H1 (cell line): ENCODE data around the gene CXCR1. TPM values are rescaled to one million over a fixed set of nuclear protein-coding genes. Genes with fewer than 3 reads are reported as not detected.

ENCODE experiments used
- CTCF ChIA-PET: fragments of 300-600 bp; sonication (Branson Sonifier 250); formaldehyde crosslinking; loops from one replicate; lab custom pipeline; 2021; ENCODE audit not compliant: partially characterized antibody; lab: Charles Lee
- POLR2A ChIA-PET: fragments of 300-600 bp; sonication (Branson Sonifier 250); formaldehyde crosslinking; loops from one replicate; lab custom pipeline; 2021; ENCODE audit warnings: inconsistent platforms; ENCODE audit not compliant: partially characterized antibody; lab: Charles Lee
- DNase-seq, 2 experiments: peaks; one replicate each; pipeline versions ENCODE4 v3.0.0 to v3.0.0-alpha.2; 2010 to 2022; ENCODE audit warnings: low spot score in 2 of 2, low read depth in 1 of 2, mixed read lengths in 1 of 2
- FAIRE-seq: peaks from 2 replicates; lab custom pipeline; 2011; peaks lifted over from hg19 to GRCh38; lab: Jason Lieb, UNC
- H2AFZ ChIP-seq: 2 replicates; pipeline ENCODE4 v1.8.1; 2012; ENCODE audit warnings: low read length, inconsistent platforms
- H2AK5ac ChIP-seq: 2 replicates; pipeline ENCODE4 v1.6.1; 2013; ENCODE audit warnings: low read depth, low read length
- H2BK120ac ChIP-seq: replicated peaks from 2 replicates; pipeline ENCODE3; 2013; ENCODE audit warnings: low read depth, low read length, inconsistent platforms
- H2BK12ac ChIP-seq: 2 replicates; pipeline ENCODE4 v1.6.1; 2013; ENCODE audit warnings: low read depth, low read length
- H2BK15ac ChIP-seq: 2 replicates; pipeline ENCODE4 v1.6.1; 2013; ENCODE audit warnings: low read length
- H2BK20ac ChIP-seq: 2 replicates; pipeline ENCODE4 v1.6.1; 2013; ENCODE audit warnings: low read length
- H2BK5ac ChIP-seq: 2 replicates; pipeline ENCODE4 v1.6.1; 2013; ENCODE audit warnings: low read depth, low read length
- H3K14ac ChIP-seq: 2 replicates; pipeline ENCODE4 v1.6.1; 2013; ENCODE audit warnings: inconsistent platforms; ENCODE audit not compliant: insufficient read length
- H3K18ac ChIP-seq: 2 replicates; pipeline ENCODE4 v1.6.1; 2013; ENCODE audit warnings: low read length; ENCODE audit errors: extremely low read depth
- H3K23ac ChIP-seq: 2 replicates; pipeline ENCODE4 v1.6.1; 2013; ENCODE audit warnings: inconsistent platforms; ENCODE audit not compliant: insufficient read length
- H3K23me2 ChIP-seq: 2 replicates; pipeline ENCODE4 v1.6.1; 2013; ENCODE audit warnings: low read depth, low read length
- H3K27ac ChIP-seq: 2 replicates; pipeline ENCODE4 v1.6.1; 2011; ENCODE audit warnings: low read depth, low read length, inconsistent platforms
- H3K27me3 ChIP-seq, 4 experiments: replicated peaks in 1 of 4; 1 replicate in 1 of 4; 2 replicates in 3 of 4; pipeline versions ENCODE4 v1.6.1 to v1.8.1; 2011 to 2013; ENCODE audit warnings: low read length in 3 of 4, mild to moderate bottlenecking in 3 of 4, inconsistent platforms in 2 of 4, mixed read lengths in 2 of 4, moderate library complexity in 1 of 4; ENCODE audit not compliant: control insufficient read depth in 3 of 4, insufficient read depth in 3 of 4; ENCODE audit errors: extremely low read depth in 1 of 4
- H3K36me3 ChIP-seq, 4 experiments: 2 replicates each; pipeline versions ENCODE4 v1.6.1 to v1.8.1; 2011 to 2013; ENCODE audit warnings: mild to moderate bottlenecking in 4 of 4, low read length in 3 of 4, moderate library complexity in 2 of 4, control low read depth in 1 of 4, inconsistent platforms in 1 of 4; ENCODE audit not compliant: insufficient read depth in 4 of 4, control insufficient read depth in 2 of 4
- H3K4ac ChIP-seq: replicated peaks from 2 replicates; pipeline ENCODE3; 2013; ENCODE audit warnings: low read length, low read depth, mixed read lengths, inconsistent platforms; ENCODE audit not compliant: insufficient read length
- H3K4me1 ChIP-seq, 4 experiments: replicated peaks in 1 of 4; 1 replicate in 1 of 4; 2 replicates in 3 of 4; pipeline versions ENCODE4 v1.6.1 to v1.8.1; 2011 to 2013; ENCODE audit warnings: low read length in 3 of 4, inconsistent platforms in 2 of 4, mixed read lengths in 1 of 4; ENCODE audit not compliant: insufficient read depth in 4 of 4, control insufficient read depth in 3 of 4
- H3K4me2 ChIP-seq, 2 experiments: 2 replicates each; pipeline versions ENCODE4 v1.6.1 to v1.8.1; 2011 to 2013; ENCODE audit warnings: low read depth in 2 of 2, low read length in 2 of 2, control low read depth in 1 of 2, inconsistent platforms in 1 of 2, mild to moderate bottlenecking in 1 of 2; ENCODE audit not compliant: insufficient read depth in 1 of 2
- H3K4me3 ChIP-seq, 4 experiments: fragments of 200-600, 300-600 bp in 1 of 4; sonication (generic), shearing (Covaris generic), sonication (Bioruptor Twin) in 1 of 4; 2 replicates each; pipeline versions ENCODE4 v1.5.1 to v1.8.1; 2011 to 2016; ENCODE audit warnings: low read length in 4 of 4, low read depth in 3 of 4, control low read depth in 2 of 4, inconsistent platforms in 2 of 4, mild to moderate bottlenecking in 2 of 4, mixed read lengths in 1 of 4, moderate library complexity in 1 of 4; ENCODE audit not compliant: insufficient read depth in 2 of 4; ENCODE audit errors: extremely low read depth in 1 of 4
- H3K56ac ChIP-seq: replicated peaks from 2 replicates; pipeline ENCODE3; 2013; ENCODE audit warnings: low read depth, mild to moderate bottlenecking, mixed read lengths, low read length, inconsistent platforms; ENCODE audit not compliant: insufficient read length
- H3K79me1 ChIP-seq: 2 replicates; pipeline ENCODE4 v1.6.1; 2013; ENCODE audit warnings: low read depth, low read length, control low read depth
- H3K79me2 ChIP-seq, 2 experiments: 2 replicates each; pipeline versions ENCODE4 v1.6.1 to v1.8.1; 2012 to 2013; ENCODE audit warnings: low read length in 2 of 2, mild to moderate bottlenecking in 2 of 2, inconsistent platforms in 1 of 2; ENCODE audit not compliant: insufficient read depth in 2 of 2, control insufficient read depth in 1 of 2
- H3K9ac ChIP-seq, 4 experiments: replicated peaks in 1 of 4; 1 replicate in 1 of 4; 2 replicates in 3 of 4; pipeline versions ENCODE4 v1.6.1 to v1.8.1; 2011 to 2013; ENCODE audit warnings: low read depth in 3 of 4, low read length in 3 of 4, control low read depth in 2 of 4, mild to moderate bottlenecking in 2 of 4, moderate library complexity in 2 of 4, inconsistent platforms in 1 of 4; ENCODE audit errors: extremely low read depth in 1 of 4
- H3K9me3 ChIP-seq, 2 experiments: 2 replicates each; pipeline versions ENCODE4 v1.6.1 to v1.8.1; 2012 to 2013; ENCODE audit warnings: mild to moderate bottlenecking in 2 of 2, moderate library complexity in 2 of 2, control low read depth in 1 of 2, inconsistent platforms in 1 of 2, low read depth in 1 of 2, low read length in 1 of 2, mixed read lengths in 1 of 2; ENCODE audit not compliant: insufficient read depth in 2 of 2
- H4K20me1 ChIP-seq, 2 experiments: replicated peaks in 1 of 2; 2 replicates each; pipeline versions ENCODE3 to v1.8.1; 2011 to 2013; ENCODE audit warnings: inconsistent platforms in 2 of 2, low read length in 2 of 2, mild to moderate bottlenecking in 1 of 2; ENCODE audit not compliant: insufficient read depth in 2 of 2, control insufficient read depth in 1 of 2
- H4K5ac ChIP-seq: 2 replicates; pipeline ENCODE4 v1.6.1; 2013; ENCODE audit warnings: low read length, low read depth, mixed read lengths, inconsistent platforms; ENCODE audit not compliant: insufficient read length
- H4K8ac ChIP-seq: 2 replicates; pipeline ENCODE4 v1.8.0; 2013; ENCODE audit warnings: mild to moderate bottlenecking, moderate library complexity, low read length, inconsistent platforms; ENCODE audit not compliant: insufficient read depth; ENCODE audit errors: extremely low read depth
- H4K91ac ChIP-seq: replicated peaks from 2 replicates; pipeline ENCODE3; 2013; ENCODE audit warnings: low read length, mixed read lengths, inconsistent platforms; ENCODE audit not compliant: insufficient read length
- CTCF ChIP-seq, 3 experiments: IDR thresholded peaks; 1 replicate in 2 of 3; 2 replicates in 1 of 3; pipeline versions ENCODE4 v1.5.1 to v1.6.1; 2011; ENCODE audit warnings: low read length in 3 of 3, mild to moderate bottlenecking in 3 of 3, inconsistent platforms in 2 of 3, low read depth in 1 of 3, moderate library complexity in 1 of 3; ENCODE audit not compliant: insufficient read depth in 1 of 3; ENCODE audit errors: control extremely low read depth in 1 of 3
- EGR1 ChIP-seq: IDR thresholded peaks from 2 replicates; pipeline ENCODE4 v1.6.1; 2011; ENCODE audit warnings: low read depth, low read length, borderline replicate concordance
- EP300 ChIP-seq, 2 experiments: IDR thresholded peaks; 1 replicate in 1 of 2; 2 replicates in 1 of 2; pipeline ENCODE4 v1.6.1; 2011 to 2012; ENCODE audit warnings: low read depth in 2 of 2, low read length in 2 of 2, mild to moderate bottlenecking in 2 of 2, borderline replicate concordance in 1 of 2, inconsistent platforms in 1 of 2, moderate library complexity in 1 of 2
- FOSL1 ChIP-seq: IDR thresholded peaks from 2 replicates; pipeline ENCODE4 v1.6.1; 2011; ENCODE audit warnings: mild to moderate bottlenecking, low read depth, low read length, moderate library complexity; ENCODE audit not compliant: insufficient read depth
- NRF1 ChIP-seq: IDR thresholded peaks from 2 replicates; pipeline ENCODE4 v1.6.1; 2011; ENCODE audit warnings: mild to moderate bottlenecking, low read depth, low read length, improper control_type of control experiment
- RAD21 ChIP-seq, 2 experiments: IDR thresholded peaks in 1 of 2; conservative IDR thresholded peaks in 1 of 2; 2 replicates each; pipeline ENCODE4 v1.6.1; 2011; ENCODE audit warnings: low read depth in 2 of 2, low read length in 2 of 2, improper control_type of control experiment in 1 of 2, inconsistent platforms in 1 of 2, mild to moderate bottlenecking in 1 of 2, moderate library complexity in 1 of 2
- SP4 ChIP-seq: IDR thresholded peaks from 2 replicates; pipeline ENCODE4 v1.6.1; 2012; ENCODE audit warnings: low read length, inconsistent platforms
- WGBS, 2 experiments: shearing (Covaris generic) in 1 of 2; methylation state at CpG; one replicate each; pipeline versions ENCODE4 v1.1.6 to v1.1.7; 2013 to 2015; ENCODE audit warnings: low lambda C conversion rate in 2 of 2, mixed read lengths in 2 of 2, inconsistent platforms in 1 of 2, low coverage in 1 of 2, missing lambda C conversion rate in 1 of 2; ENCODE audit not compliant: insufficient replicate concordance in 2 of 2, insufficient coverage in 1 of 2, insufficient read length in 1 of 2; ENCODE audit errors: extremely low coverage in 1 of 2, missing lambda C conversion rate in 1 of 2; 5-methylcytosine and 5-hydroxymethylcytosine counted together
- polyA plus RNA-seq, 7 experiments: library from polyadenylated mRNA; depleted of rRNA in 3 of 7; stranded (reverse) in 5 of 7; unstranded in 2 of 7; fragments of >200 nt in 5 of 7; fragments of 200-250 nt in 2 of 7; gene quantifications; 1 replicate in 5 of 7; 2 replicates in 1 of 7; 4 replicates in 1 of 7; pipeline versions ENCODE4 v1.2.1 to v1.2.3, GENCODE V29; 2011 to 2013; ENCODE audit warnings: missing spikeins in 2 of 7, mixed read lengths in 2 of 7
- total RNA-seq: library from RNA; stranded (reverse); fragmentation: NEBNext Ultra II Directional; extraction: Animal tissue kit (Norgen Biotek cat#: 25700); gene quantifications from 2 replicates; pipeline ENCODE4 v1.2.1, GENCODE V29; 2021

Gene CXCR1
- total and polyA plus RNA-seq, 2 of the 8 experiments (the other 6 are each of a cell fraction or from before 2014, with no cell fraction given), result not detected

GRCh38 chr2:218168635-218169462 is 2.1 kb upstream of the CXCR1 start:
- no peak overlapping the region for H3K4me3 ChIP-seq
- H4K8ac ChIP-seq, result no peak overlapping the region
- ChIA-PET POLR2A (interaction anchor here (0.8 kb wide), 1 partner anchor 90 kb away, joined by 3 read pairs; no protein-coding TSS in a partner anchor), CTCF (interaction anchor here (0.6 to 2.8 kb wide), 18 partner anchors 10 to 382 kb away, joined by 3 to 25 read pairs (median 4); partner anchors contain the start of gene RUFY4)
- H3K79me2 ChIP-seq, result no peaks in the 10 kb centered on the region
- H3K79me1 ChIP-seq, result no peaks in the 10 kb centered on the region
- H4K20me1 ChIP-seq, result no peaks in the 10 kb centered on the region
- no peak overlapping the region for H3K23ac ChIP-seq
- DNase-seq (peak; percentile 33 to 92), FAIRE-seq (peak; percentile 60)
- no peak overlapping the region for H3K9ac ChIP-seq
- no peak overlapping the region for H2BK20ac ChIP-seq
- H4K91ac ChIP-seq, result no peak overlapping the region
- no peak overlapping the region for H3K4ac ChIP-seq
- no peak overlapping the region for H2BK12ac ChIP-seq
- H2BK15ac ChIP-seq, result no peak overlapping the region
- H3K27me3 ChIP-seq, result 0 out of 7 replicates have a peak, but pooled peaks cover 0 to 3% (median 0%) of the 10 kb centered on the region in 4 experiments
- H3K56ac ChIP-seq, result no peak overlapping the region
- H4K5ac ChIP-seq, result no peak overlapping the region
- H3K27ac ChIP-seq, result no peak overlapping the region
- peak overlapping the region; percentile 43; the same call in 1 of the 2 replicates for H2AFZ ChIP-seq
- H3K23me2 ChIP-seq, result no peaks in the 10 kb centered on the region
- no peaks in the 10 kb centered on the region for H3K36me3 ChIP-seq
- no peak overlapping the region for H3K18ac ChIP-seq
- no peak overlapping the region for H3K14ac ChIP-seq
- H3K4me1 ChIP-seq, result peaks cover 0 to 3% (median 0%) of the 10 kb centered on the region in 4 experiments; a peak in 1 of 7 replicates
- H3K4me2 ChIP-seq, result no peak overlapping the region; a peak in 1 of 4 replicates
- no peaks in the 10 kb centered on the region for H3K9me3 ChIP-seq
- 58% methylated on average over 9 of the region's 9 CpGs; no CpG with 5 or more reads in 1 of the 2 experiments for WGBS, 2 experiments
- H2AK5ac ChIP-seq, result no peak overlapping the region
- 0 out of 2 replicates have a peak overlapping the region, but pooled peaks have one; percentile 30 for H2BK5ac ChIP-seq
- H2BK120ac ChIP-seq, result no peak overlapping the region
- peak; percentile 58 to 80 (median 76) for TF ChIP-seq CTCF (IDR thresholded peaks at IDR 0.05; ENCODE audit: control extremely low read depth in 1 of 3, insufficient read depth in 1 of 3, low read depth in 1 of 3, low read length in 3 of 3)
- TF ChIP-seq EP300 (IDR thresholded peaks at IDR 0.05; ENCODE audit: borderline replicate concordance in 1 of 2, low read depth in 2 of 2, low read length in 2 of 2), result no peak
- TF ChIP-seq SP4, result no peak
- TF ChIP-seq RAD21 (IDR thresholded peaks at IDR 0.05 in 1 of 2, conservative IDR thresholded peaks at IDR 0.05 in 1 of 2; ENCODE audit: low read depth in 2 of 2, low read length in 2 of 2), result peak; percentile 51 to 68; a peak in 3 of 4 replicates
- TF ChIP-seq FOSL1, result no peak
- TF ChIP-seq EGR1, result no peak
- TF ChIP-seq NRF1, result no peak
